ENCODE data around the gene NOL11.

The NOL11 gene

DNA sequence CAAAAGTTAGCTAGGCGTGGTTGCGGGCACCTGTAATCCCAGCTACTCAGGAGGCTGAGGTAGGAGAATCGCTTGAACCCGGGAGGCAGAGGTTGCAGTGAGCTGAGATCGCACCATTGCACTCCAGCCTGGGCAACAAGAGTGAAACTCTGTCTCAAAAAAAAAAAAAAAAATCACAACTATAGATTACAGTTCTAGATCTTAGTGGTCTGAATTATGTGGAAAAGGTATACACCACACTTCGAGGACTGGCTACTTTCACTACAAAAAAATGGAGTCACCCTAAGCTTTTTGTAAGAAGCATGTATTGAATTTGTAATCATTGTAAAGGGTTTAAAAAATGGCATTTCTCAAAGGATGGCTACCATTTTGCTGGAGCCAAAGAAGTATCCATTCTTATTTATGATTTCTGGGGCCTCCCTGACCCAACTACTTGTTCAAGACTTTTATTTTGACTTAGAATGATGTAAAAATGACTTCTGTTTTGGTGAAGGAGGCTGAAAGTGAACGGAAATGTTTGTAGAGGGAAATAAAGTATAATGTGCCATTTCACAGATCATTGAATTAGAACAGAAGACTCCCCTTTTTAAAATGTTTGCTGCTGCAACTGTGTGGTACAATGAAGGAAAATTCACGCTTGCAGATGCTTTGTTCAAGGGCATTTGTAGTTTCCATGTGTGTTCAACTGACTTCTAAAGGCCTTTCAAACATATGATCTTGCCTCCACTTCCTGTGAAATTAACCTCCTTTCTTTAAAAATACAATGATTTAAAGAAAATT lies 37.1 kb upstream of the NOL11 start:
- Histone ChIP-seq H3K36me3 (ENCODE audit: control insufficient read depth in 2 of 2, insufficient read depth in 1 of 2, low read length in 2 of 2) (no peaks in the 10 kb centered on the region), H3K4me3 (ENCODE audit: low read depth, low read length) (no peak overlapping the region), H3K27ac (ENCODE audit: extremely low read depth, low read depth, low read length) (no peak overlapping the region), H3K9me3 (ENCODE audit: control insufficient read depth, insufficient read depth, low read depth, low read length) (no peaks in the 10 kb centered on the region), H3K4me1 (ENCODE audit: control insufficient read depth, insufficient read depth, low read length) (no peaks in the 10 kb centered on the region)
- TF ChIP-seq, protein P1, sequence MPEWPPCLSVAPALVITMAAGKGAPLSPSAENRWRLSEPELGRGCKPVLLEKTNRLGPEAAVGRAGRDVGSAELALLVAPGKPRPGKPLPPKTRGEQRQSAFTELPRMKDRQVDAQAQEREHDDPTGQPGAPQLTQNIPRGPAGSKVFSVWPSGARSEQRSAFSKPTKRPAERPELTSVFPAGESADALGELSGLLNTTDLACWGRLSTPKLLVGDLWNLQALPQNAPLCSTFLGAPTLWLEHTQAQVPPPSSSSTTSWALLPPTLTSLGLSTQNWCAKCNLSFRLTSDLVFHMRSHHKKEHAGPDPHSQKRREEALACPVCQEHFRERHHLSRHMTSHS (tag by site-specific recombination; IDR thresholded peaks at IDR 0.05) = no peak
- TF ChIP-seq, protein P2, sequence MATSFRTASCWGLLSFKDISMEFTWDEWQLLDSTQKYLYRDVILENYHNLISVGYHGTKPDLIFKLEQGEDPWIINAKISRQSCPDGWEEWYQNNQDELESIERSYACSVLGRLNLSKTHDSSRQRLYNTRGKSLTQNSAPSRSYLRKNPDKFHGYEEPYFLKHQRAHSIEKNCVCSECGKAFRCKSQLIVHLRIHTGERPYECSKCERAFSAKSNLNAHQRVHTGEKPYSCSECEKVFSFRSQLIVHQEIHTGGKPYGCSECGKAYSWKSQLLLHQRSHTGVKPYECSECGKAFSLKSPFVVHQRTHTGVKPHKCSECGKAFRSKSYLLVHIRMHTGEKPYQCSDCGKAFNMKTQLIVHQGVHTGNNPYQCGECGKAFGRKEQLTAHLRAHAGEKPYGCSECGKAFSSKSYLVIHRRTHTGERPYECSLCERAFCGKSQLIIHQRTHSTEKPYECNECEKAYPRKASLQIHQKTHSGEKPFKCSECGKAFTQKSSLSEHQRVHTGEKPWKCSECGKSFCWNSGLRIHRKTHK (tag by site-specific recombination; IDR thresholded peaks at IDR 0.05) = no peak
- no peak for TF ChIP-seq MEIS1 (CRISPR knock-in tag; IDR thresholded peaks at IDR 0.05; ENCODE audit: borderline replicate concordance)
- CTCF ChIA-PET = interaction anchor here (0.6 to 1.2 kb wide), 4 partner anchors 9 to 292 kb away, joined by 3 to 7 read pairs (median 4); no protein-coding TSS in a partner anchor
- POLR2A ChIA-PET = interaction anchor here (0.7 kb wide), 1 partner anchor 206 kb away, joined by 3 read pairs; no protein-coding TSS in a partner anchor

DNA sequence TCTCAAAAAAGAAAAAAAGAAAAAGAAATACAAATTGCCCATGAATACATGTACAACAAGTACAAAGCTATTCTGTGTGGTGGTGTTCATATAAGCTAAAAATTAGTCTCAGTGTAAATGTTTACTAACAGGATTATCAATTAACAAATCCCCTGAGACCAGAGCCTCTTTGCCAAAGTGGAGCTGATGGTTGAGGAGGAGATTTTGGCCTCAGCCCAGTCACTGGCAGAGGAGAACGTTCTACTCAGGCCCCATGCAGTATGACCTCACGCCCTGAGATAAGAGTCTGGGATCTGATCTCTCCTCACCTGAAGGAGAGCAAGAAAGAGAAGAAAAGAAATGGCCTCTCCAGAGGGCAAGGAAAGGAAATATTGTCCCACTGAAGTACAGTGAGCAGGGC lies 35.5 kb upstream of the NOL11 start:
- TF ChIP-seq GLIS1 (tag by site-specific recombination; IDR thresholded peaks at IDR 0.05) (no peak), BCL11B (tag by site-specific recombination; IDR thresholded peaks at IDR 0.05; ENCODE audit: low read depth) (no peak)
- CTCF ChIA-PET = interaction anchor here (0.8 to 1.5 kb wide), 2 partner anchors 35 to 304 kb away, joined by 3 to 4 read pairs; partner anchors contain the start of gene NOL11
- no peak overlapping the region for H3K27ac ChIP-seq (ENCODE audit: extremely low read depth, low read depth, low read length)
- H3K36me3 ChIP-seq (ENCODE audit: control insufficient read depth in 2 of 2, insufficient read depth in 1 of 2, low read length in 2 of 2) = no peaks in the 10 kb centered on the region
- H3K4me1 ChIP-seq (ENCODE audit: control insufficient read depth, insufficient read depth, low read length) = no peaks in the 10 kb centered on the region
- no peaks in the 10 kb centered on the region for H3K9me3 ChIP-seq (ENCODE audit: control insufficient read depth, insufficient read depth, low read depth, low read length)
- POLR2A ChIA-PET = no interaction called here
- H3K4me3 ChIP-seq (ENCODE audit: low read depth, low read length) = no peak overlapping the region

DNA sequence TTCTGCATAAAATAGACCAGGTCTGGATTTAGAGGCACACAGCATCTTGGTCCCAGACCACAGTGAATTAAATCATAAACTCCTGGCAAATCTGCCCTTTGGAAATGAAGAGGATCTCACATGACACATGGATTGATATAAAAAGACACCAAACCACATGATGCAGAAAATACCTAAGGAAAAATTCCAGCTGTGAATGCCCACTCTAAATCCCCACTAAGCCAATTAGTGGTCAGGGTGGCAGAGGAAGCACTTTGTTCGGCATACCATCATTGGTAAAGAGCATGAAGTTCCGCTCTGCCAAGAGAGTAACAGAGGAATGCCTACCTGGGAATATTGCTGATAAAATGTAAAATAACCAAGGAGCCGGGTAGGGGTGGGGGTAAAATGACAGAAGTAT lies 32.4 kb upstream of the NOL11 start:
- no peak overlapping the region for H3K27ac ChIP-seq (ENCODE audit: extremely low read depth, low read depth, low read length)
- no peaks in the 10 kb centered on the region for H3K9me3 ChIP-seq (ENCODE audit: control insufficient read depth, insufficient read depth, low read depth, low read length)
- H3K4me1 ChIP-seq (ENCODE audit: control insufficient read depth, insufficient read depth, low read length) = no peaks in the 10 kb centered on the region
- no peak overlapping the region for H3K4me3 ChIP-seq (ENCODE audit: low read depth, low read length)
- ChIA-PET POLR2A (no interaction called here), CTCF (interaction anchor here (0.6 to 4.3 kb wide), 5 partner anchors 32 to 313 kb away, joined by 3 to 19 read pairs (median 3); partner anchors contain the start of gene NOL11)
- TF ChIP-seq GFI1B (tag by site-specific recombination; IDR thresholded peaks at IDR 0.05) (no peak), ZNF24 (tag by site-specific recombination; IDR thresholded peaks at IDR 0.05) (no peak), ZNF292 (tag by site-specific recombination; IDR thresholded peaks at IDR 0.05; ENCODE audit: borderline replicate concordance, low read depth) (no peak)
- H3K36me3 ChIP-seq (ENCODE audit: control insufficient read depth in 2 of 2, insufficient read depth in 1 of 2, low read length in 2 of 2) = no peaks in the 10 kb centered on the region

DNA sequence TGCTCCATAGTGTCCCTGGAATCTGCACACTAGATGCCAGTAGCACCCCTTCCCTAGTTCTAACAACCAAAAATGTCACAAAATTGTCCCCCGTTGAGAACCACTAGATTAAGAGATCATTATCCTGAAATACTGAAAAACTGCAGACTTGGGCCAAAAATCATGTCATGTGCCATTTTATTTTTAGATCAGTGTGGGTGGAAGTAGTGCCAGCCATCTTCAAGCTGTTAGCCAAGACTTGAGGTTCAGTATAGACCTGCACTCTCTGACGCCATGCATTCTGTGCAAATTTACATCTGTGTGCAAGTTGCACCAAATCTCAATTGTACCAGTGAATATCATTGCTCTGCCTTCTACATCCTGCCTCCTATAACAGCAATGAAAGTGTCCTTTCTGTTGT lies 31.5 kb upstream of the NOL11 start:
- Histone ChIP-seq H3K36me3 (ENCODE audit: control insufficient read depth in 2 of 2, insufficient read depth in 1 of 2, low read length in 2 of 2) (no peaks in the 10 kb centered on the region), H3K9me3 (ENCODE audit: control insufficient read depth, insufficient read depth, low read depth, low read length) (no peaks in the 10 kb centered on the region), H3K4me3 (ENCODE audit: low read depth, low read length) (no peak overlapping the region), H3K27ac (ENCODE audit: extremely low read depth, low read depth, low read length) (no peak overlapping the region), H3K4me1 (ENCODE audit: control insufficient read depth, insufficient read depth, low read length) (no peaks in the 10 kb centered on the region)
- CTCF ChIA-PET = interaction anchor here (0.5 to 4.3 kb wide), 6 partner anchors 10 to 311 kb away, joined by 3 to 24 read pairs (median 10); no protein-coding TSS in a partner anchor
- POLR2A ChIA-PET = no interaction called here
- TF ChIP-seq ZNF664 (tag by site-specific recombination; IDR thresholded peaks at IDR 0.05) (no peak), ZSCAN30 (tag by site-specific recombination; IDR thresholded peaks at IDR 0.05) (no peak), ZNF221 (tag by site-specific recombination; IDR thresholded peaks at IDR 0.05; ENCODE audit: borderline replicate concordance) (no peak), ZNF112 (tag by site-specific recombination; IDR thresholded peaks at IDR 0.05) (no peak), WT1 (tag by site-specific recombination; IDR thresholded peaks at IDR 0.05) (no peak)
